SK-N-MC (cell line): ENCODE results near the gene S1PR5.

Experiments
- EZH2 ChIP-seq: fragments of 200-600 bp; sonication (generic); IDR thresholded peaks from one replicate; pipeline ENCODE4 v1.6.1; 2017; ENCODE audit warnings: antibody characterized with exemption
- POLR2AphosphoS5 ChIP-seq: IDR thresholded peaks from 2 replicates; pipeline ENCODE4 v1.6.1; 2012; ENCODE audit warnings: mild to moderate bottlenecking, low read depth, low read length, borderline replicate concordance

- TF ChIP-seq EZH2 (no peak), POLR2AphosphoS5 (no peak)
Observed at GRCh38 chr19:10513223-10513622, 4.0 kb downstream of the S1PR5 start.
